22Rv1 (cell line): ENCODE measurements around the gene LAMTOR2.
A peak's percentile ranks its signal among the peaks of the same experiment; 100 is the strongest.

Experiments
- H3K27ac ChIP-seq: fragments of 450-650 bp; 2 replicates; pipeline ENCODE4 v1.5.1; 2017
- CTCF ChIP-seq: fragments of 450-650 bp; IDR thresholded peaks from 2 replicates; pipeline ENCODE4 v1.5.1; 2017; ENCODE audit warnings: mild to moderate bottlenecking
- ZFX ChIP-seq: fragments of 450-650 bp; IDR thresholded peaks from 2 replicates; pipeline ENCODE4 v1.6.1; 2017; ENCODE audit warnings: antibody characterized with exemption, borderline replicate concordance

LAMTOR2 gene

DNA sequence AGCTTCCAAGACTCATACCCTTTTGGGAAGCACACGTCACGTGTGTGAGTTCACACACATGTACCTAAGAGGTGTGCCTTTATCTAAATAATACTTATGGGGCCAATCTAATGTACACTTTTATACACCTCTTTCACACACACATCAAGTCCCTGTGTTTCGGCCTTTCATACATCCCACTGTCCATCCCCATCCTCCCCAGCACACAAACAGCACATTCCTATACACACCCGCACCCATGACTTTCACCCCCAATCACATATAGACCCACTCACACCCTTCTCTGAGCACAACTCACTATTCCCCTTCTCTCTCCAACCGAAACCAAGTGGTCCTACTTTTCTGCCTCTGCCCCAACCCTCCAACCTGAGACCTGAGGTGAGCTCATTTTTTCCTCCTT lies 24.1 kb downstream of the LAMTOR2 start:
- TF ChIP-seq ZFX, result no peak
- TF ChIP-seq CTCF, result no peak

DNA sequence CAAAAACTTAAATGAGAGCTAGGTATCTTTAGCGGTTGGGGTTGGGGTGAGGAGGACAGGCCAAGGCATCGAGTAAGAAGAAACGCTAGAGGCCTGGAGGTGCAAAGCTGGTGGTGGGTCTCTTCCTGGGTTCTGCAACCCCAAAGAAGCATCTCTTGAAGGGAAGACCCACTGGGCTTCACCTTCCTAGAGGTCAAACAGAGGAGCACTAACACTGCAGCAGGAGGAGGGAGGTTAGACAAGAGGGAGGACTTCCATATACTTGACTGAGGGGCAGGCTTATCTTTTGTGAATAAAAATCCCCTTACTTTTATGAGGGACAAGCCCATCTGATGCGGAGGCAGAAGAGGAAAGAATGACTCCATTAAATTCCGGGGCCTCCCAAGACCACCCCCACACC lies 25.2 kb downstream of the LAMTOR2 start:
- peak overlapping the region; percentile 18; the same call in 1 of the 2 replicates for H3K27ac ChIP-seq
- TF ChIP-seq CTCF, result no peak
- TF ChIP-seq ZFX, result no peak

More for the DNA sequence above, 24.1 kb downstream of the LAMTOR2 start:
- H3K27ac ChIP-seq, result peak overlapping the region; percentile 18; the same call in 1 of the 2 replicates

DNA sequence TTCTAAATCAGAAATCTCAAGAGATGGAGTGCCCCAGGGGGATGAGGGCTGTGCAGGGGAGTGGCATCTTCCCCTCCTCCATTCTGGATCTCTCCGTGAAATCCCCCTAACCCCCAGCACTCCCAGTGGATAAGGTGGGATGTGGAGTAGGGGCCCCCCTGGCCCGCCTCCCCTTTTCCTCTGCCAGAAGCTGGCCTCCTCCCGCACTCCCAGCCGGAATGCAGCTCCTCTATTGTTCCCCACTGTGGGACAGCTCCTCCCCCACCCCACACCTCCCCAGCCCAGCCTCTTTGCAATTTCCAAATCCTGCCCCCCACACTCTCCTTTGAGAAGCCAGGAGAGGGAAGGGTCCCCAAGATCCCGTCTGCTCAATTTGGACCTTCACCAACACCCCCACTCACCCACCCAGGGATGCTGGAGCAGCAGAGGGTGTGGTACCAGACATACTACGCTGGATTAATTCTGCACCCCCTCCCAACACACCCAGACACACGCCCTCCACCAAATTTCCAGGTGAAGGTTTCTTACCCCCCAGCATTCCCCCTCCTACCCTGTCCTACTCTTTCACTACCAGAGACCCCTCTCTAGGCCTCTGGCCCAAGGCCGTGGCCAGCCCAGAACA lies 25.8 kb downstream of the LAMTOR2 start:
- no peak overlapping the region for H3K27ac ChIP-seq
- TF ChIP-seq ZFX (no peak), CTCF (no peak)

DNA sequence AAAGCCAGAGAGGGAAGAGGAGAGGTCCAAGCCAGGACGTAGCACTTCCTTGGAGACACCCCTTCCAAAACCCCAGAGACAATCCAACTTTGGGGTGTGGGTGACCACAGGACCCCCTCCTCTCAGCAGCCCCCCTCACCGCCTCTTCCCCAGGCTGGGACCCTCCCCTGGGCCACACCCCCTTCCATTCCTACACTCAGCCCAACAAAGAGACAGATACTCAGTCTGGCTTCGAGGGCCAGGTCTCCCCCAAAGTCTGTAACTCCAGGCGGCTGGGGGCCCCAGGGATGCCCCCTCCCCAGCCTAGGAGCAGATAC lies 26.2 kb downstream of the LAMTOR2 start:
- TF ChIP-seq CTCF (no peak), ZFX (no peak)
- H3K27ac ChIP-seq, result no peak overlapping the region

DNA sequence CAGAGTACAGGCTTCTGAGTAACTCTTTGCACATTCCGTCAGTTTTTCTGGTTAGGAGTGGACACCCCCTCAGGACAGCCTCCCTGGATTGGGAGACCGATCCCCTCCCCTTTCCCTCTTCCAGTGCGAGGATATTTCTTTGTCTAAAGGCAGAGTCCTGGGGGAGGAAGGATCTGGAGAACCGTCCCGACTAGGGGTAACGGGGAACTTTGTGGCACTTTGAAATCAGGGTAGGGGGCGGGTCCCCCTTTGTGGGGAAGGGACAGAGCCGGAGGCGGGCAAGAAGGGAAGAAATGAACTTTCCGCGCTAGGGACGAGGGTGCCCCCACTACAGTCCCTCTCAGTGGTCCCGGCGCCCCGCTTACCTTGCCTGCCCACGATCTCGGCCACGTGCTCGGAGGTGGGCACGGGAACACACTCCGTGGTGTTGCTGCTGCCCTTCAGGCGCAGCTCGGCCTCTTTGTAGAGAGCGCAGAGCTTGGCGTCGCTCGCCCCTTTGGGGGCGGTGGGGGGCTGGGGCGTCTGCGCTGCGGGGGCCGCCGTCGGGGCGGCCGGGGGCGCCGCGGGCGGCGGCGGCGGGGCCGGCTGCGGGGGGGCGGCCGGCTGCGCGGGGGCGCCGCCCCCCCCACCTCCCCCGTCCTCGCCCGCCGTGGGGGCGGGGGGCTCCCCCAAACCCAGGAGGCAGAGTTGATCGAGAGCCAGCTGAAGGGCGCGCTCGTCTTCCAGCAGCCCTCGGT lies 26.8 kb downstream of the LAMTOR2 start:
- no peak for TF ChIP-seq CTCF
- no peak for TF ChIP-seq ZFX
- peak overlapping the region; percentile 59; the same call in 1 of the 2 replicates for H3K27ac ChIP-seq

- no peak for TF ChIP-seq CTCF
- TF ChIP-seq ZFX, result no peak
- H3K27ac ChIP-seq, result peak overlapping the region; percentile 59
Measured at GRCh38 chr1:156081917-156082308, 27.3 kb downstream of the LAMTOR2 start.

- TF ChIP-seq CTCF (peak; percentile 9; the same call in 1 of the 2 replicates), ZFX (no peak)
Measured at GRCh38 chr1:156082309-156083091, 27.9 kb downstream of the LAMTOR2 start, which contains the start of gene MEX3A. Gene MEX3A, minus strand, starts transcription at chr1:156082465. Its CDS starts 467 bp downstream, at chr1:156081998.

More at GRCh38 chr1:156082309-156083091, 27.9 kb downstream of the LAMTOR2 start, which contains the start of gene MEX3A:
- peak within 1 kb of the TSS; percentile 59 for H3K27ac ChIP-seq
